ENCODE measurements around the gene TSSC4. TPM values are rescaled to one million over a fixed set of nuclear protein-coding genes. Genes with fewer than 3 reads are reported as not detected.

Gene TSSC4
- total and polyA plus RNA-seq, 2 of the 13 experiments (the other 11 are each of a cell fraction or from before 2014, with no cell fraction given), result 16.2 to 58.6 TPM

GRCh38 chr11:2453436-2453835, 52.9 kb downstream of the TSSC4 start:
- no peak overlapping the region for H3K4me3 ChIP-seq (replicated peaks in 1 of 3; ENCODE audit: insufficient read depth in 1 of 3, low read depth in 2 of 3, low read length in 3 of 3)
- TF ChIP-seq ZNF775 (CRISPR knock-in tag; IDR thresholded peaks at IDR 0.05; ENCODE audit: borderline replicate concordance), result no peak
- TF ChIP-seq NR2F6 (IDR thresholded peaks at IDR 0.05), result no peak
- no peak for TF ChIP-seq NR2F6 (CRISPR knock-in tag; IDR thresholded peaks at IDR 0.05)
- TF ChIP-seq GLI4 (CRISPR knock-in tag; IDR thresholded peaks at IDR 0.05; ENCODE audit: borderline replicate concordance), result no peak
- no peak for TF ChIP-seq ZNF563 (CRISPR knock-in tag; IDR thresholded peaks at IDR 0.05)
- TF ChIP-seq ZFY (CRISPR knock-in tag; IDR thresholded peaks at IDR 0.05), result no peak
- no peak for TF ChIP-seq MAX (IDR thresholded peaks at IDR 0.05)
- no peak for TF ChIP-seq MEIS1 (CRISPR knock-in tag; IDR thresholded peaks at IDR 0.05; ENCODE audit: borderline replicate concordance)
- TF ChIP-seq ZNF761 (CRISPR knock-in tag; conservative IDR thresholded peaks at IDR 0.05), result no peak
- TF ChIP-seq ZKSCAN8 (CRISPR knock-in tag; IDR thresholded peaks at IDR 0.05; ENCODE audit: borderline replicate concordance), result no peak
- TF ChIP-seq HNRNPL (IDR thresholded peaks at IDR 0.05; ENCODE audit: low read depth, low read length), result no peak
- no peak for TF ChIP-seq NFE2 (CRISPR knock-in tag; IDR thresholded peaks at IDR 0.05)
- no peak for TF ChIP-seq ZNF672 (CRISPR knock-in tag; IDR thresholded peaks at IDR 0.05)
- TF ChIP-seq ZNF781 (CRISPR knock-in tag; IDR thresholded peaks at IDR 0.05; ENCODE audit: borderline replicate concordance, not compliant biosample characterization), result no peak
- TF ChIP-seq ZNF841 (CRISPR knock-in tag; IDR thresholded peaks at IDR 0.05; ENCODE audit: borderline replicate concordance), result no peak
- ATAC-seq (no peak), FAIRE-seq (no peak), DNase-seq (ENCODE audit: low spot score) (no peak)
- 52% methylated on average over 5 of the region's 5 CpGs for WGBS (ENCODE audit: low lambda C conversion rate)
- ChIA-PET CTCF (ENCODE audit: low intra/inter-chr PET ratio, low total read pairs) (no interaction called here), POLR2A (no interaction called here)
- H3K79me2 ChIP-seq (ENCODE audit: insufficient read depth, low read length), result no peaks in the 10 kb centered on the region
- H4K20me1 ChIP-seq (ENCODE audit: insufficient read depth, low read length), result no peaks in the 10 kb centered on the region
- in situ Hi-C loops (cut with HindIII; ENCODE audit: extremely low pct_ligation_motif_present, low pct_unique_long_range_greater_than_20kb) (no loop called here), intact Hi-C loops (cut with micrococcal nuclease; ENCODE audit: unreplicated experiment) (no loop called here)
- peaks cover 19 to 63% of the 10 kb centered on the region in 2 experiments for H3K27me3 ChIP-seq (ENCODE audit: control insufficient read depth in 1 of 2, insufficient read depth in 2 of 2, low read length in 2 of 2)
- no peak overlapping the region for H3K27ac ChIP-seq (ENCODE audit: extremely low read length, insufficient read depth, low read length)
- H3K4me1 ChIP-seq (ENCODE audit: insufficient read depth, low read length), result no peaks in the 10 kb centered on the region
- no peak overlapping the region for H3K9ac ChIP-seq (ENCODE audit: insufficient read depth, low read depth, low read length)
- H3K9me3 ChIP-seq (ENCODE audit: low read length), result no peaks in the 10 kb centered on the region
- BruUV-seq (replicated peaks), result no TSS peak
- H3K36me3 ChIP-seq (replicated peaks in 1 of 2; ENCODE audit: control insufficient read depth in 1 of 2, insufficient read depth in 2 of 2, low read length in 2 of 2), result no peaks in the 10 kb centered on the region
- H3K4me2 ChIP-seq (ENCODE audit: low read depth, low read length), result no peak overlapping the region
- H2AFZ ChIP-seq (ENCODE audit: low read length), result no peak overlapping the region

Small RNA genes within 50 kb of the gene (small RNA-seq; reads per million reads assigned to genes)
- 0 reads per million in 3 experiments for gene RF00019 (ENCODE audit: insufficient read depth in 2 of 3, insufficient read length in 3 of 3, low read depth in 2 of 3, low replicate concordance in 1 of 3)

Other genes starting within 250 kb of the TSSC4 start
- not detected in 2 replicates for gene INS, start 239.5 kb upstream of the TSSC4 start, total RNA-seq (2016; rRNA removed; fragmentation: Illumina TruSeq; extraction: Trizol)
- not detected in 2 replicates for gene INS, start 239.5 kb upstream of the TSSC4 start, polyA plus RNA-seq (2011; rRNA removed)
- gene TH, start 228.9 kb upstream of the TSSC4 start, total RNA-seq (2016; rRNA removed; fragmentation: Illumina TruSeq; extraction: Trizol), result not detected in 2 replicates
- gene TH, start 228.9 kb upstream of the TSSC4 start, polyA plus RNA-seq (2011; rRNA removed), result 0.36 and 0.42 TPM in 2 replicates
- gene ASCL2, start 130.2 kb upstream of the TSSC4 start, total RNA-seq (2016; rRNA removed; fragmentation: Illumina TruSeq; extraction: Trizol), result 0.07 TPM in 1 of 2 replicates, not detected in the other
- not detected in 2 replicates for gene ASCL2, start 130.2 kb upstream of the TSSC4 start, polyA plus RNA-seq (2011; rRNA removed)
- not detected in 2 replicates for gene C11orf21, start 98.8 kb upstream of the TSSC4 start, total RNA-seq (2016; rRNA removed; fragmentation: Illumina TruSeq; extraction: Trizol)
- 0.03 and 0.08 TPM in 2 replicates for gene C11orf21, start 98.8 kb upstream of the TSSC4 start, polyA plus RNA-seq (2011; rRNA removed)
- 0.09 TPM in 1 of 2 replicates, not detected in the other for gene TSPAN32, start 98.7 kb upstream of the TSSC4 start, total RNA-seq (2016; rRNA removed; fragmentation: Illumina TruSeq; extraction: Trizol)
- 0.39 and 0.70 TPM in 2 replicates for gene TSPAN32, start 98.7 kb upstream of the TSSC4 start, polyA plus RNA-seq (2011; rRNA removed)
- not detected in 2 replicates for gene CD81, start 23.4 kb upstream of the TSSC4 start, total RNA-seq (2016; rRNA removed; fragmentation: Illumina TruSeq; extraction: Trizol)
- gene CD81, start 23.4 kb upstream of the TSSC4 start, polyA plus RNA-seq (2011; rRNA removed), result not detected in 2 replicates
- gene TRPM5, start 43.8 kb downstream of the TSSC4 start, total RNA-seq (2016; rRNA removed; fragmentation: Illumina TruSeq; extraction: Trizol), result not detected in 2 replicates
- gene TRPM5, start 43.8 kb downstream of the TSSC4 start, polyA plus RNA-seq (2011; rRNA removed), result 0.05 and 0.12 TPM in 2 replicates
- gene KCNQ1, start 44.3 kb downstream of the TSSC4 start, total RNA-seq (2016; rRNA removed; fragmentation: Illumina TruSeq; extraction: Trizol), result 0.02 TPM in 1 of 2 replicates, not detected in the other
- 0.08 and 0.13 TPM in 2 replicates for gene KCNQ1, start 44.3 kb downstream of the TSSC4 start, polyA plus RNA-seq (2011; rRNA removed)

All from HepG2 (cell line).